GM19043 (cell line): ENCODE measurements around the gene LDB1.

Source experiments
- ATAC-seq: cut with Tn5 transposase; IDR thresholded peaks from one replicate; pipeline ENCODE4 v1.9.1; 2021; ENCODE audit warnings: low read depth; ENCODE audit not compliant: unreplicated experiment

The LDB1 gene

GRCh38 chr10:102114861-102115618 is 5.1 kb downstream of the LDB1 start:
- peak; percentile 58 for ATAC-seq

DNA sequence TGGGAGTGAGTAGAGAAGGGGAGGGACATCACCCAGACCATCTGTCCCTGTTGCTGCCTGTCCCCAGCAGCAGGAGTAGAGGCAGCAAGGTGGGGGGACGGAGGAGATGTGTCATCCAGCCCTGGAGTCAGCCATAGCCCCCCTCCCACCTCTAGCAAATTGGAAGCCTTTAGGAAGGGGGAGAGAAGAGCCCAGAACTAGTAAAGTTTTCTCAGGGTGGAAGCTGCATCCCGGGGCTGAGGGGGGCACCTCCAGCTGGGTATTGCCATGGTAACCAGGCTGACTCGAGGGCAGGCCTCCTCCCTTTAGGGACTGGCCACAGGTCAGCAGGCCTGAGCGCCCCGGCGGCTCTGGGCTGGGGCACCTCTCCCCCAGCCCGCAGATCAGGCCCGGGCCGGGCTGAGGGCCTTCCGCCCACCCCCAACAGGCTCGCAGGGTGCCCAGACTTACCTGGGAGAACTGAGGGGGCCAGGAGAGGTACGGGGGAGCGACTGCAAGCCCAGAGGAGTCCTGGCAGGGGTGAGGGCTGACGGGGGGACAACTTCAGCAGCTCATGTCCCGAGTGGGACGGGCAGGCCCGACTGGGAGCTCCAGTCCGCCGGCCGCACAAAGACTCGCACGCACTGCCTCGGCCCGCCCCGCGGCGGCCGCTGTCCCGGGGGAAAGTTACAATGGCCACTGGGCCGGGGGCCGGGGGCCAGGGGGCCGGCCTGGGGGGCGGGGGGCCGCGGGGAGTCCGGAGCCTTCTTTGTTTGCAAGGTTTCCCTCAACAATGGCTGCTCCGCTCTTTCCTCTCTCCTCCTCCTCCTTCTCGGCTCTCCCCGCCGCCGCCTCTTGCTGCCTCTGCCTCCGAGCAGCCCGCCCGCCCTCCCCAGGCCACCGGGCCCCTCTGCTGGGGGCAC is 6.0 kb downstream of the LDB1 start:
- ATAC-seq, result peak; percentile 6

DNA sequence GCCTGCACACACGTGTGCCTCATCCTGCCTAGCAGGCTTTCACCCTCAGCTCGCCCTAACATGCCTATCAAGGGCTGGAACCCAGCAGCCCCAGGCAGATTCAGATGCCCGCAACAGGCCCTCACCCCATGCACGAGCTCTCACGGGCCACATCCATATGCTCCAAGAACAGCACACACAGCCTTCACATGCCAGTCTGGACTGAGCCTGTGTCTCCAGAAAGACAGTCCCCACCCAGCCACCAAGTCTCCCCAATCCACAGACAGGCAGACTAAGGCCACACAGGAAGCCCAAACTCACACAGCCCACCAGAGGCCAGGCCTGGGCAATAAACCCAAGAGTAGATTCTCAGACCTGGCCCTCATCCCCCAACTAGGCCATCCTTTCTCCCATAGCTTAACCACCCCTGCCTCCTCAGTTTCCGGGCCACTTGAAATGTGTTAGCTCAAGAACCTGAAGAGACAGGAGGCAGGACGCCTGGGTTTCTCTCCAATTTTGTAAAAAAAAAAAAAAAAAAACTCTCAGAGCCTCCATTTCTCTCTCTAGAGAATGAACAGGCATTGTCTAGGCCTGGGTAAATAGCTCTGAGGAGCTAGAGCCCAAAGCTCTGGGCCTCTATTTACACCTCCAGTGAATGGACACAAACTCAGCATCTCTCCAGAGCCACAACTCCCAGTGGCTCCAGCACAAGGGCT is 6.8 kb downstream of the LDB1 start:
- no peak for ATAC-seq

DNA sequence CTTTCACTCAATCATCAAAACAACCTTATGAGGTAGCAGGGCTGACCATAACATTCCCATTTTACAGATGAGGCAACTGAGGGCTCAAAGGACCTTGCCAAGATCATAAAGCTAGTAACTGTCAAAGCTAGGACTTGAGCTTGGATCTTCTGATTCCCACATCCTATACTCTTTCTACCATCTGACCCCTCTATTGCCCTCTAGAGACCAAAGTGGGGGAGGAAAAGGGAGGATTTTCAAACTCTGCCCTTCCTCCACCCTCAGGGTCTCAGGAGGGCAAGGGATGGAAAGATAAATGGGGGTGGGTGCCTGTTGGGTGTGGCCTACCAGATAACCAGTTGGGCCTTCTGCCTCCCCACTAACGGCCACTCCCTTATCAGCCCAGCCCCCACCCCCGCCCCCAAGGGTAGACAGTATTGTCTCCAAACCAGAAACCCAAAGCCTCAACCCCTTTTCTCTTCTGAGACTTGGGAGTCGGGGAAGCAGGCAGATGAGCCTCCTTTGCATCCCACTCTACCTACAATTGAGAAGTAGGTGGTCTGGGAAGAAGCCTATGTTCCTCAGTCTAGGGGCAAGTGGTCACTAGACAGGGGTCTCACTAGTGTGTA is 7.9 kb downstream of the LDB1 start:
- no peak for ATAC-seq

DNA sequence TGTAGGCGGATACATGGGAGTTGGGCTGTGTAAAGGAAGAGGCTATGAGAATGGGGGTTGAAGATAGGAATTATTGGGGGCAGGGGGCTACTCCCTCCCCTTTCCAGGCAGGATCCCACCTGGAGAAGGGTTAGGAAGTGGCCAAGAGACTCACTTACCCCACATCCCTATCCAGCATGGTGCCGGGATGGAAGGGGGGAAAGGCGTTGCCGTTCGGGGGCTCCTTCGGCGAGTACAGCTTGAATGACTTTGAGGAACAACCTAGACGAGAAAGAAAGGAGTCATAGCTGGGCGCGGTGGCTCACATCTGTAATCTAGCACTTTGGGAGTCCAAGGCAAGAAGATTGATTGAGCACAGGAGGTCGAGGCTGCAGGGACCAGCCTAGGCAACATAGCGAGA is 8.9 kb downstream of the LDB1 start:
- ATAC-seq, result no peak

GRCh38 chr10:102109166-102110116 is 10.7 kb downstream of the LDB1 start:
- ATAC-seq, result no peak

GRCh38 chr10:102106998-102107397 is 13.2 kb downstream of the LDB1 start:
- ATAC-seq, result no peak

DNA sequence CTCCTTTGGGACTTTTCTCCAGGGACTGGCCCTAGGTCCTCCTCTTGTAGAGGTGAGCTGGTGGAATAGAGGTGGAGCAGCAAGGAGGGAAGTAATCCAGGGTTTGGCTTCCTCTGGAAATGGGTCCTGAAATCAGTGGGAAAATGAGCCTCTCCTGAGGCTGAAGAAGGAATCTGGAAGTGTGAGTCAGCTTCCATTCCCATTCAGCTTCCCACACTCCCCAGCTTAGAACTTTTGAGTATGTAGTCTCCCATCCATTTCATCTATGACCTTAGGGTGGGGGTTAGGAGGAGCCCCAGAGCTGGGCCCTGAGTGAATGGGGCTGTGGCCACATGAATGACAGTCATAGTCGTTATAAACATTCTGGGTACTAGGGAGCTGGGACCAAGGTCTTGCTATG is 17.7 kb downstream of the LDB1 start:
- no peak for ATAC-seq

- no peak for ATAC-seq
These were observed 19.0 kb downstream of the LDB1 start for GRCh38 chr10:102101152-102101551.

GRCh38 chr10:102096449-102096848 is 23.7 kb downstream of the LDB1 start:
- ATAC-seq, result no peak

DNA sequence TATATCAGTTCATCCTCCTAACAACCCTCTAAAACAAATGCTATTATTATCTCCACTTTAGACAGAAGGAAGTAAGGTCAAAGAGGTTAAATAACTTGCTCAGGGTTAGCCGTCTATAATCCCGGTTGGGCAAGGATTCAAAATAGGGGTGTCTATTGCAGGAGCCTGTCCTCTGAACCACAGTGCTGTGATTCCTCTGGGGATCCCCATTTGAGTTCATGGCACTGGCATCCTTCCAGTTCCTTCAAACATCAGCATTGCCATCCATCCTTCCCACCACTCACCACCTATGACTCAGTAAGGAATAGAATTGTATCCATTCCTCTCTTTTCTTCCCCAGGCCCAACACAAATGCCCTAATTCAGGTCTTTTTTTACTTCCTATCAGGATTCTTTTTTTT is 29.4 kb downstream of the LDB1 start:
- no peak for ATAC-seq

DNA sequence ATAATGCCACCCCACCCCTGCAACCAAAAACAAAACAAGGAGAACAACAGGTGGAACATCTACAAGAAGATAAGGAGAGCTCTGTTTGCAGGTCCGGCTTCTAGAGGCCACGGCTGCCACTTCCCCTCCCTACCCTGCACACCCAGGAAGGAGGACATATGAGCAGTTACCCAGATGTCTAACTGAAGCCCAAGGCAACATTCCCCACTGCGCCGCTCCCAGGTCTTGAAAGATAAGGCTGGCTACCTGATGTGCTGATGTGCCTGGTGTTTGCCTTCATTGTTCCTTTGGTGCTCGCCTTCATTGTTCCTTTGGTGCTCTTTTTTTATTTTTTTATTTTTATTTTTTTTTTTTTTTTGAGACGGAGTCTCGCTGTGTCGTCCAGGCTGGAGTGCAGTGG is 34.0 kb downstream of the LDB1 start:
- ATAC-seq, result no peak

DNA sequence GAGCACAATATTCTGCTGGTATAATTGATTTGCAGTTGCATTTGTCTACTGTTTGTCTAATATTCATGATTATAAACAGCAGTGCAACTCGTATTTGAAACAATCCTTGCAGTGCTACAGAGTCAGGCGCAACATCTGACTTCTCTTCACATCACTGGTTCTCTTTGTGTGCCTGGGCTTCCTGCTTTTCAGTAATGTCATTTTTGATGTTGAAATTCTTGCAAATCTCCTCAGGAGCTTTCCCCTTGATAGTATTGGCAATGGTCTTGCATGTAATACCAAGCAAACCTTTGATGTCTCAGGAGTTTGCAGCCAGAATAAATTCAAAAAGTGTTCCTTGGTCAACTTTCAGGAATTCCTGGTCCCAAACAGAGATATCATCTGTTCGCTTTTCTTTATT is 34.8 kb downstream of the LDB1 start:
- ATAC-seq, result no peak

DNA sequence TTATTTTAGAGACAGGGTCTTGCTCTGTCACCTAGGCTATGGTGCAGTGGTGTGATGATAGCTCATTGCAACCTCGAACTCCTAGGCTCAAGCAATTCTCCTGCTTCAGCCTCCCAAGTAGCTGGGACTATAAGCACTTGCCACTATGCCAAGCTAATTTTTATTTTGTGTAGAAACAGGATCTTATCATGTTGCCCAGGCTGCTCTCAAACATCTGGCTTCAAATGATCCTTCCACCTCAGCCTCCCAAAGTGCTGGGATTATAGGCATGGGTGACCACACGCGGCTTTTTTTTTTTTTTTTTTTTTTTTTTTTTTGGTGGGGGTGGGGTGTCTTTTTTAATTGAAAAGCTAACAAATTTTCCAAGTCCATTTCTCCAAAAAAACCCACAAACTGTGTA is 36.6 kb downstream of the LDB1 start:
- no peak for ATAC-seq

- ATAC-seq, result peak; percentile 63
These were observed 47.3 kb downstream of the LDB1 start for GRCh38 chr10:102072673-102073527.

GRCh38 chr10:102069071-102069470 is 51.1 kb downstream of the LDB1 start:
- no peak for ATAC-seq

DNA sequence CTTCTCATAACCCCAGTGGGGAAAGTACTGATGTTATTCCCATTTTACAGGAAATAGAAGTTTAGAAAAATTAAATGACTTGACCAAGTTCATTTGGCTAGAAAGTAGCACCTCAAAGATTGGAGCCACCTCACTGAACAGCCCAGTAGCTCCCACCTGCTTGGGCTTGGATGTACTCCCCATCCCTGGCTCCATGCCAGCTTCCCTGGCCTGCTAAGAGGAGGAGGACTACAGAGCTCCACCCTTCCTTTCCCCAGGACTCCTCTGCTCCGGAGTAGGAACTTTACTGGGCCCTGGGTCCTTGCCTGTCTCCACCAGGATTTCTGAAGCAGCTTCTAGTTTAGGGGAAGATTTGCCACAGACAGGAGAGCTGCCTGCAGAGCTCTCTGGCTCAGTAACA is 52.0 kb downstream of the LDB1 start:
- no peak for ATAC-seq

- no peak for ATAC-seq
These were observed 52.9 kb downstream of the LDB1 start for GRCh38 chr10:102067091-102067916.
